Measurements from ENCODE around the gene DACT2.

DACT2 gene

GRCh38 chr6:168265827-168266815 lies 53.5 kb downstream of the DACT2 start:
- DNase-seq: no peak

- no peak for DNase-seq
These were observed 54.2 kb downstream of the DACT2 start for GRCh38 chr6:168265394-168265793.

DNA sequence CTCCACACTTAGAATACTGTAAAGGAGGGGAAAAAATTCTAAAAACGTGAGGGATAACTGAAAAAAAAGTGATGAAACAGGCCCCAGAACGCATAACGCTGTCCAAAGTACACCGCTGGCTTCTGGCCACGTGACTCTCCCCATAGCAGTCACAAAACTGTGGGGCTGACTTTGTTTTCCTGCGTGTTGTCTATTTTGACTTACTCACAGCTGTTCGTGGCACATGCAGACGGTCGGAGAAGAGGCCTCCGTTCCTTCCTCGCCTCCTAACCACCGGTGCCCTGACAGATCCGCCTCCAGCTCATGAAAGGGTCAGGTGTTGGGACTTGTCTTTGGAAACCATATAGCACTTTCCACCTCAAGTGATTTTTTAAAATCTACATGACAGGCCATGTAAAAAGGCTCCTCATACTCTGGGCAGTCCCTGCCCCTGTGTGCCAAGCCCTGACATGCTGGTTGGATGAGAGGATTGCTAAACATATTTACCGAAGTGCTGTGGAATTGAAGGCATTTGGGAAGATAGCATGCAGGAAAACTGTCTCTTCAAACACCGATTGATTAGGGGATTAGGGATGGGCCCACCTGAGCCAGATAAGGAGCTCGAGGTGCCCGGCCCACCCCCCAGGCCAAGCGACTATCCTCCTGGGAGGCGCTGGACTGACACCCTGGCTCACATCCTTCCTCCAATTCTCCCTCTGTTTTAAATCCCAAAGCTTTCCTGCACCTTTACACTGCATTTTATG lies 54.8 kb downstream of the DACT2 start:
- no peak for DNase-seq

GRCh38 chr6:168263351-168263905 lies 56.1 kb downstream of the DACT2 start:
- DNase-seq: no peak

DNA sequence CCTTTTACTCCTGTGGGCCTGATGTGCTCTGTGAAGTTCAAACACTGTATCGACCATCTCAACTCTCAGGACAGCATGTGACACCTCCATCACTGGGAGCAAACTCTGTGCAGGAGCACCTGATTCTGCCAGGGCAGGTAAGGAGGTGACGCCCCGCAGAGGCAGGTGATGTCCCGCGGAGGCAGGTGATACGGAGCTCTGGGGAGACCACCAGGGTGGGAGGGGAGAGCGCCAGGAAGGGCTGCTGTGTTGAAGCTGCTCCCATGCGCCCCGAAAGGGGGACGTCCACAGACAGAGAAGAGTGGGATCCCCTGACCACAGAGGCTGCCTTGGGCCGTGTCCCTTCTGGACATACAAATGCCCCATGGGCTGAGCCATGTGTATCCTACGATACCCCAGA lies 58.3 kb downstream of the DACT2 start:
- DNase-seq: no peak

DNA sequence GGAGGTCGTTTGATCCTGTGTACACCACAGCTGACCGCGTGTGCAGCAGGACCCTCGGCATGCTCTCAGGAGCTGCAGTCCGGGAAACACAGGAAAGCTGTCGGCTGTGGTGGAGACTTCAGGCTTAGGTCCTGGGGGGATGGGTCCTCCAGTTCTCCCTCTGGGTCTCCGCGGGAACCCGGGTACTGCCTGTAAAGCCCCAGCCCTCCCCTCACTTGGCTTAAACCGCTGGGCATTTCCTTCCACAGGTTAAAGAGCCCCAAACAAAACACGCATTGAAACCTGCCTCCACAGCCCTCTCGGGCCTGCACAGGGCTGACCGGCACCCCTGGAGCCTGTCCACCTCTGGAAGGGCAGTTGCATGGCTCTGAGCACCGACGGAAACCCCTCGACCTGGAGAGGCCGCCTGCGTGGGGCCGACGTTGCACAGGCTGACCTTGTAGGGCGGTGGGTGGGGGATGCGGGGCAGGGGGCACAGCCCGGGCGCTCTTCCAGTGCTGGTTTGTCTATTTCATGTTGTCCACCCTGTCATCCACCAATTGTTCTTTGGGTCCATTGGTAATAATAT lies 59.1 kb downstream of the DACT2 start:
- no peak for DNase-seq

DNA sequence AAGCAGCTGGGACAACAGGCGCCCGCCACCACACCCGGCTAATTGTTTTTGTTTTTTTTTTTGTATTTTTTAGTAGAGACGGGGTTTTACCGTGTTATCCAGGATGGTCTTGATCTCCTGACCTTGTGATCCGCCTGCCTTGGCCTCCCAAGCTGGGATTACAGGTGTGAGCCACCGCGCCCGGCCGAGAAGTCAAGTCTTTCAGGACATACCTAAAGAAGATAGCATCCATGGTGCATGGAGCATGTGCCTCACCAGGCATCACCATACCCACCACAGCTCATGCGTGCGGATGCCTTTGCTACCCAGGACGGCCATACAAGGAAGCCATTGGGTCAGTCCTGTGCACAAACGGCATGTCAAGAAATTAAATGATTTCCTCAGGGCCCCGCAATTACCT lies 60.8 kb downstream of the DACT2 start:
- DNase-seq: no peak

DNA sequence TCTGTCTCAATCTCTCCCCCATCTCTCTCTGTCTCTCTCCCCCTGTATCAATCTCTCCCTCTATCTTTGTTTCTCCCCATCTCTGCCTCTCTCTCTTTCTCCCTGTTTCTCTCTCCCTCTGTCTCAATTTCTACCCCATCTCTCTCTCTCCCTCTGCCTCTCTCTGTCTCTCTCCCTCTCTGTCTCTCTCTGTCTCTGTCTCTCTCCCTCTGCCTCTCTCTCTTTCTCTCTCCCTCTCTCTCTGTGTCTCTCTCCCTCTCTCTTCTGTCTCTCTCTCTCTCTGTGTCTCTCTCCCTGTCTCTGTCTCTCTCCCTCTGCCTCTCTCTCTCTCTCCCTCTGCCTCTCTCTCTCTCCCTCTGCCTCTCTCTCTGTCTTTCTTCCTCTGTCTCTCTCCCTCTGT lies 62.6 kb downstream of the DACT2 start:
- DNase-seq: no peak
